HG02885 (cell line): ENCODE results near the gene TMEM131.
"Not testable (repeated sequence)": the region's sequence is repeated elsewhere in the genome, so short reads cannot be mapped to it uniquely, and the experiment has no call there.

ENCODE experiments used
- ATAC-seq: cut with Tn5 transposase; IDR thresholded peaks from one replicate; pipeline ENCODE4 v1.9.1; 2021; ENCODE audit warnings: mild to moderate bottlenecking; ENCODE audit not compliant: unreplicated experiment, poor library complexity

Gene TMEM131

GRCh38 chr2:97717613-97717995, 278.1 kb downstream of the TMEM131 start:
- no peak for ATAC-seq

- no peak for ATAC-seq
These were observed 278.8 kb downstream of the TMEM131 start for GRCh38 chr2:97716695-97717612.

DNA sequence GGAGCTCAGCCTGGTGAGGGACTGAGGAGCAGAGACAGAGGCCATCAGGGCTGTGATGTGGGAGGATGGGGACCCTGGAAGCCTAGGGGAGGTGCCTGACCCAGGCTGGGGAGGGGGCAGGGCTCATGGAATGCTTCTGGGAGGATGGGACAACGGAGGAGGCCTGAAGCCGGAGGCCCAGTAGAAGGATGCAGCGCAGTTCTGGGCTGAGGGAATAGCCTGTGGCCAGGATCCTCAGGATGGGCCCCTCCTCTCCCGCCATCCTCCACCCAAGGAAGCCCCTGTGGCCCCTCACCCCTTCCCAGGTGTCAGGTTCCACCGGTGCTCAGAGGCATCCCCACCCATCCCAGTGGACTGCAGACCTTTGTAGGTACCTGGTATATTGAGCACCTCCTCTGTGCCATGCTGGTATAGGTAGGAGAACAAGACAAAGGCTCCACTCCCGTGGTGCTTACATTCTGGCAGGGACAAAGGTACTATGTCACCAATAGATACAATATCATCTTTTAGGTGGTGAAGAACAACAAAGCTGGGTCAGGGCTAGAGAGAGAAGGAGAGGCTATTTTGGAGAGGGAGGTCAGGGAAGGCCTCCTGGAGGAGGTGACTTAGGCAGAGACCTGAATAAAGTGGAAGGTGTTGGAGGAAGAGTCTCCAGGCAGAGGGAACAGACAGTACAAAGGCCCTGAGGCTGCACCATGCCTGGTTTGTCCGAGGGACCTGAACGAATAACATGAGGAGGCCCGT, 279.6 kb downstream of the TMEM131 start:
- ATAC-seq = no peak

DNA sequence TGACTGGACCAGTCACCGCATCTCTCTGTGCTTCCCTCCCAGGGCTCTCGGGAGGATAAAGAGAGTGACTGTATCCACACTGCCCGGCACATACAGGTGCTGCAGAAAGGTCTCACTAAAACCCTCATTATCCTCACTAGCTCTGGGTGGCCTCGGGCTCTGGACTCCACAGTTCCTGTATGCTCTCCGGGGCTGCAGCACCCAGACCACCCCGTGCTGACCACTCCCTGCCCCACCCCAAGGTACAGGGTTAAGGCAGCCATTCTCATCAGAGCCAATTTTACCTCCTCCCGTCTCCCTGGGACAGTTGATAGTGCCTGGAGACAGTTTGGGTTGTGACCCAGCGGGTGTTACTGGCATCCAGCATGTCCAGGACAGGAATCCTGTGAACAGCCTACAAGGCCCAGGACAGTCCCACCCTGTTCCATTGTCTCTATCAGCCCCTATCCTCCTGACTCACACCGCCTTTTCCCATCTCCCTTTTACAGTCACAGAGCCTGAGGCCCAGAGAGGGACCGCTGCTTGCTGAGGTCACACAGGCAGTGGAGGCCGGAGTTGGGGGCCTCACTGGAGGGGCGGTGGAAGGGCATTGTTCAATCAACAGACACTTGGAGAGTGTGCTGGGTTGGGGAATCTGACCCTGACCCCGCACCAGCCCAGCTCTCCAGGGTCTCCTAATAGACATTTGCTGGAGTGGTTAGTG, 280.6 kb downstream of the TMEM131 start:
- no peak for ATAC-seq

DNA sequence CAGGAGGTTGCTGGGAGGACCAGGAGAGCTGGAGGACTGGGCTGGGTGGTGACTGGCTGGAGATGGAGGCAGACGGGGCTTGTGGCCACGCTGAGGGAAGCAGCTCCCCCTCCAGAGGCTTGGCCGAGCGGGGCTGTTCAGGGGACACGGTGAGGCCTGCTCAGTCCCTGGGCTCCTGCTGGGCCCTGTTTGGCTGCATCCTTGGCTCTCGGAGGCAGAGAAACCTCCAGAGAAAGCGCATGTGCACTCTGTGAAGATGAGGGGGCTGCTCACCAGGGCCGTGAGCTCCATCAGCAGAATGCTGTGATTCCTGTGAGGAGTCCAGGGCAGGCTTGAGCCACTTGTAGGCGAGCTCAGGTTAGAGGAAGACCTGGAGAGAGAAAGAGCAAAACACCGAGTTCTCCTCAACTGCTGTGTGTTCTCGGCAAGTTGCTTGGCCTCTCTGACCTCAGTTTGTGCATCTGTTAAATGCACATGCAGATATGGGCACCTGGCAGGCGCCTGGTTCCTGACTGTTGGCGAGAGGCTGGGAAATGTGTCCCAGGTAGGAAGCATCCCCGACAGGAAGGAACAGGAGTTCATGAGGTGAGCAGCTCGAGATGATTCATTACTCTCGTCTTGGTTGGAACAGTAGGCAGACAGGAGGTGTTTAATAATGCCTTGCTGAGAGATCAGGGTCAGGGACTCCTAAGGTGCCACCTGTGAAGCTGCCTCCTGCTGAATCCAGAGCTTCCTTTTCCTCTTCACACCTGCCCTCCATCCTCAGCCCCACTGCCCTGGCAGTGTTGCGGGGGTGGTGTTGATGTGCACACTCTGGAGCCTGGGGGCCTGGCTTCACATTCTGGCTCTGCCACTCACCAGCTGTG, 281.4 kb downstream of the TMEM131 start:
- no peak for ATAC-seq

GRCh38 chr2:97713296-97714083, 282.3 kb downstream of the TMEM131 start, which contains the start of gene ZAP70:
ZAP70 (plus strand) TSS chr2:97713576; CDS start chr2:97724037, 10,461 bp downstream.
- peak; percentile 46 for ATAC-seq

GRCh38 chr2:97712693-97713295, 283.0 kb downstream of the TMEM131 start:
- no peak for ATAC-seq

GRCh38 chr2:97712175-97712574, 283.6 kb downstream of the TMEM131 start:
- ATAC-seq = not testable (repeated sequence)

DNA sequence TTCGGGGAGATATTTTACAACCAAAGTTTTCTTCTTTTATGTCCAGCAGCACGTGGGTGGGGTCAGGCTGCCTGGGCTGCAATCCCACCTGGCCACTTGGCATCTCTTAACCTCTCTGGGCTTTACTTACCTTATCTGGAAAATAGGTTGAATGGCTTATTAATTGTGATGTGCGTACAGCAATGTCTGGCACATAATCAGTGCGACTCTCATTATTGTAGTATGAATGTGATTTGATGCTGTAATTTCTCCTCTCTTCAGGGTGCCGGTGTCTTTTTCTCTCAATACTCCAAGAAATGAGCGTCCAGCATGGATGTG, 284.4 kb downstream of the TMEM131 start:
- ATAC-seq = no peak

DNA sequence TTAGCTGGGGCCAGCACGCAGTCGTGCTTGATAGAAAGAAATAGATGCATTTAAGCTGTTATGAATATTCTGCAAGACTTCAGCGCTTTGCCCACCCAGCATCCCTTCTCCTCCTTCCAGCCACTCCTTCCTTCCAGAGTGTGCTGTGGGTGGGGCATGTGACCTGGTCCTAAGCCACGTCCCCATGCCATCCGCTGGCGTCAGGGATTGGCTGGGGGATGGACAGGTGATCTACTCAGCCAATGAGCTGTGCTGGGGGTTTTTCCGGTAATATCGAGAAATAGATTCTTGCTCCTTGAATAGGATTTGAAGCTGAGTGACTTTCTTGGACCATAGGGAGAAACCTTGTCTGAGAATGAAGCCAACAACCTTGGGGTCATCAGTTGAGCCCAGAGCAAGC, 287.1 kb downstream of the TMEM131 start:
- ATAC-seq = no peak

- ATAC-seq = no peak
These were observed 287.7 kb downstream of the TMEM131 start for GRCh38 chr2:97708048-97708380.

DNA sequence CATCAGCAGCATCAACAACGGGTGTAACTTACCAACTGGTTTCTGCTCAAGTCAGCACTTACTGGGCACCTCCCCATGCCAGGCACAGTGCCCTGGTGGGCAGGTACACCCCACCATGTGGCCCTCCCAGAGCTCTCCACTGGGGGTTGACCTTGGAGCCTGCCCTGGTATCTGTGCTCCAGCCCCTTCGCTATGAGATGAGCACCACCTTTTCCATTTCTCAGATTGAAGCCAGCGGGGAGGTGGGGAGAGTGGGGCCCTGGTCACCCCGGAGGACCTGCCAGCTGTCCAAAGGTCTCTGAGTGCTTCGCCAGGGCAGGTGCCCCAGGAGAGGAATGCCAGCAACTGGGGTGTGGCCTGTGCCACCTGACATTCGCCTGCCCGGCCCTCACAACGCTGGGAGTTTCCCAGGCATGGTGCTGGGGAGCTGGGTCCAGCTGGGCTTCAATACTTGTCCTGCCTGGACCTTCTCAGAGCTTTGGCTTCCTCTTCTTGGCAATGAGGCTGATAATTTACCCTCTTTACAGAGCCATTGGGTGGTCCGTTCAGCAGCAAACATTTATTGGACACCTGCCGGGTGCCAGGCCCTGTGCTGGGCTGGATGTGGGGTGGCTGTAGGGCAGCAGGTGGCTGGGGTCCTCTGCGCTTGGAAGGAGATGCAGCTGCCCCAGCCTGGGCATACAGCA, 288.2 kb downstream of the TMEM131 start:
- no peak for ATAC-seq

DNA sequence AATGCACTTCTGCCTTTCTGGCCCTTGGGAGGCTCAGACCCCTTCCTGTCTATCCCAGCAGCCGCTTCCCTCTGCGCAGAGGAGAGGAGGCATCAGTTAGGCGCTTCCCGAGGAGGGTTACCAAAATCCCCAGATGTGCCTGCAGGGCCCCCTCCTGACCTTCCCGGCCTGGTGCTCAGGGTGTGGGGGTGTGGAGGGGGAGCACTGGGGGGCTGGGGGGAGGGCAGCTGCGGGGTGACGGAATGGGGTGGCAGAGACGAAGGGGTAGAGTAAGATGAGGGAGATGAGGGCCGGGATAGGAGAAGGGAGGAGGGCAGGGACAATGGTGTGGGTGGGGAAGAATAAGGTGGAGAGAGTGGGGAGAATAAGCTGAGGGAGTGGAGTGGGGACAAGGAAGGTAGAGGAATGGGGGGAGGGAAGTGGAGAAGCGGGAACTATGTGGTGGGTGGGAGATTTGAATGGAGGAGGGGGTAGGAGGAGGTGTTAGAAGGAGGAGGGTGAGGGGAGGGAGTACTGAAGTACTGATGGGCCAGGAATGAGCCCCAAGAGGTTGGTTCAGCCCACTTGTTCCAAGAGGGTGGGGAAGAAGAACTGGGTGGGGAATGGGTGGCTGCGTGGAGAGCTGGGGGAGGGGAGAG, 288.9 kb downstream of the TMEM131 start:
- ATAC-seq = no peak
